CD1c-positive myeloid dendritic cell (primary cell): ENCODE measurements around the gene IL6R.
"Not testable (repeated sequence)": the region's sequence is repeated elsewhere in the genome, so short reads cannot be mapped to it uniquely, and the experiment has no call there.

Experiments
- DNase-seq: peaks from one replicate; pipeline ENCODE4 v3.0.0-alpha.2; 2016; ENCODE audit errors: extremely low spot score

IL6R gene

GRCh38 chr1:154404984-154405746 lies at the start of gene IL6R:
Gene IL6R, plus strand, starts transcription at chr1:154405343. Its CDS starts 287 bp downstream, at chr1:154405630.
- DNase-seq, result peak; percentile 98

GRCh38 chr1:154358519-154358918 lies 46.6 kb upstream of the IL6R start:
- no peak for DNase-seq

- no peak for DNase-seq
Measured at GRCh38 chr1:154360288-154360687, 44.9 kb upstream of the IL6R start.

GRCh38 chr1:154360881-154361280 lies 44.3 kb upstream of the IL6R start:
- not testable (repeated sequence) for DNase-seq

GRCh38 chr1:154361357-154361756 lies 43.8 kb upstream of the IL6R start:
- DNase-seq, result no peak

- DNase-seq, result no peak
Measured at GRCh38 chr1:154371436-154371835, 33.7 kb upstream of the IL6R start.

- peak; percentile 32 for DNase-seq
Measured at GRCh38 chr1:154373777-154374357, 31.3 kb upstream of the IL6R start.

GRCh38 chr1:154379301-154379700 lies 25.8 kb upstream of the IL6R start:
- no peak for DNase-seq

- DNase-seq, result no peak
Measured at GRCh38 chr1:154384650-154385489, 20.3 kb upstream of the IL6R start.

- DNase-seq, result peak; percentile 63
Measured at GRCh38 chr1:154386643-154387352, 18.3 kb upstream of the IL6R start.

- DNase-seq, result peak; percentile 55
Measured at GRCh38 chr1:154391086-154391770, 13.9 kb upstream of the IL6R start.

- no peak for DNase-seq
Measured at GRCh38 chr1:154398141-154398540, 7.0 kb upstream of the IL6R start.

GRCh38 chr1:154398678-154399077 lies 6.5 kb upstream of the IL6R start:
- DNase-seq, result no peak

- DNase-seq, result peak; percentile 60
Measured at GRCh38 chr1:154400381-154400801, 4.8 kb upstream of the IL6R start.

GRCh38 chr1:154402409-154402921 lies 2.7 kb upstream of the IL6R start:
- no peak for DNase-seq

- DNase-seq, result peak; percentile 67
Measured at GRCh38 chr1:154403261-154403943, 1.7 kb upstream of the IL6R start.

GRCh38 chr1:154403983-154404382 lies 1.2 kb upstream of the IL6R start:
- no peak for DNase-seq

- DNase-seq, result no peak
Measured at GRCh38 chr1:154404511-154404931, 622 bp upstream of the IL6R start.

GRCh38 chr1:154405747-154406571 lies 816 bp downstream of the IL6R start:
- peak; percentile 87 for DNase-seq

- DNase-seq, result no peak
Measured at GRCh38 chr1:154406572-154406879, 1.4 kb downstream of the IL6R start.
